IMR-90 (cell line): ENCODE measurements around the gene FFAR1. TPM values are rescaled to one million over a fixed set of nuclear protein-coding genes. Genes with fewer than 3 reads are reported as not detected.

Source experiments
- ATAC-seq: fragments of 200-7000 bp; cut with Tn5 transposase; 2 replicates; pipeline ENCODE4 v1.9.1; 2020; ENCODE audit warnings: low read depth, mild to moderate bottlenecking, moderate library complexity
- BruUV-seq: library from RNA; stranded (reverse); fragments of 400-500 nt; replicated peaks from 2 replicates; lab custom pipeline; 2021; lab: Mats Ljungman, UMichigan
- CTCF ChIA-PET: fragments of 300-600 bp; formaldehyde crosslinking; extraction: SDS; loops from one replicate; lab custom pipeline; 2021; ENCODE audit warnings: antibody characterized with exemption; lab: Yijun Ruan, JAX
- POLR2A ChIA-PET: fragments of 300-600 bp; sonication (Branson Sonifier 250); formaldehyde crosslinking; loops from one replicate; lab custom pipeline; 2022; ENCODE audit warnings: antibody characterized with exemption; ENCODE audit not compliant: unreplicated experiment; lab: Charles Lee
- DNase-seq: peaks from one replicate; pipeline ENCODE4 v3.0.0; 2013
- H2AFZ ChIP-seq: replicated peaks from 2 replicates; pipeline ENCODE3; 2013; ENCODE audit warnings: low read length, mild to moderate bottlenecking; ENCODE audit not compliant: poor library complexity
- H2AK5ac ChIP-seq: 2 replicates; pipeline ENCODE4 v1.6.1; 2013; ENCODE audit warnings: low read depth, low read length, inconsistent platforms
- H2AK9ac ChIP-seq: replicated peaks from 2 replicates; pipeline ENCODE3; 2013; ENCODE audit warnings: mild to moderate bottlenecking, low read depth, low read length, moderate library complexity; ENCODE audit not compliant: poor library complexity
- H2BK120ac ChIP-seq: 2 replicates; pipeline ENCODE4 v1.6.1; 2013; ENCODE audit warnings: low read depth, low read length, inconsistent platforms
- H2BK15ac ChIP-seq: 3 replicates; pipeline ENCODE4 v1.6.1; 2013; ENCODE audit warnings: low read depth, low read length, inconsistent platforms
- H2BK20ac ChIP-seq: 2 replicates; pipeline ENCODE4 v1.6.1; 2013; ENCODE audit warnings: low read depth, mild to moderate bottlenecking, inconsistent platforms, low read length, moderate library complexity
- H2BK5ac ChIP-seq: 2 replicates; pipeline ENCODE4 v1.6.1; 2013; ENCODE audit warnings: mild to moderate bottlenecking, low read depth, low read length, inconsistent platforms; ENCODE audit not compliant: poor library complexity, severe bottlenecking
- H3K14ac ChIP-seq: replicated peaks from 2 replicates; pipeline ENCODE4 v1.6.1; 2013; ENCODE audit warnings: low read depth, low read length, inconsistent platforms
- H3K18ac ChIP-seq: 2 replicates; pipeline ENCODE4 v1.6.1; 2013; ENCODE audit warnings: low read depth, low read length, control low read depth
- H3K23ac ChIP-seq: 2 replicates; pipeline ENCODE4 v1.6.1; 2013; ENCODE audit warnings: low read depth, low read length, inconsistent platforms
- H3K27ac ChIP-seq: 2 replicates; pipeline ENCODE4 v1.5.1; 2013; ENCODE audit warnings: mild to moderate bottlenecking, control low read depth, low read length; ENCODE audit not compliant: insufficient read depth
- H3K27me3 ChIP-seq: 2 replicates; pipeline ENCODE4 v1.6.1; 2013; ENCODE audit warnings: low read length; ENCODE audit not compliant: control insufficient read depth, insufficient read depth
- H3K36me3 ChIP-seq: 2 replicates; pipeline ENCODE4 v1.6.1; 2013; ENCODE audit warnings: low read length, mixed read lengths; ENCODE audit not compliant: control insufficient read depth, insufficient read depth
- H3K4ac ChIP-seq: 2 replicates; pipeline ENCODE4 v1.6.1; 2013; ENCODE audit warnings: low read depth, low read length, inconsistent platforms
- H3K4me1 ChIP-seq: 2 replicates; pipeline ENCODE4 v1.6.1; 2013; ENCODE audit warnings: low read length, mixed read lengths; ENCODE audit not compliant: control insufficient read depth, insufficient read depth
- H3K4me2 ChIP-seq: 2 replicates; pipeline ENCODE4 v1.6.1; 2013; ENCODE audit warnings: low read depth, mild to moderate bottlenecking, control low read depth, low read length, moderate library complexity
- H3K4me3 ChIP-seq: 2 replicates; pipeline ENCODE4 v1.5.1; 2013; ENCODE audit warnings: low read depth, mild to moderate bottlenecking, control low read depth, low read length, moderate library complexity; ENCODE audit not compliant: insufficient read depth
- H3K56ac ChIP-seq: 2 replicates; pipeline ENCODE4 v1.6.1; 2013; ENCODE audit warnings: low read length, inconsistent platforms; ENCODE audit not compliant: insufficient read depth; ENCODE audit errors: extremely low read depth
- H3K79me1 ChIP-seq, 2 experiments: 2 replicates each; pipeline ENCODE4 v1.6.1; 2013; ENCODE audit warnings: low read length in 2 of 2, inconsistent platforms in 1 of 2, low read depth in 1 of 2
- H3K9ac ChIP-seq: 2 replicates; pipeline ENCODE4 v1.6.1; 2013; ENCODE audit warnings: low read depth, low read length, control low read depth
- H3K9me1 ChIP-seq: 2 replicates; pipeline ENCODE4 v1.6.1; 2013; ENCODE audit warnings: low read length, inconsistent platforms; ENCODE audit not compliant: insufficient read depth
- H3K9me3 ChIP-seq: 2 replicates; pipeline ENCODE4 v1.6.1; 2013; ENCODE audit warnings: low read length; ENCODE audit not compliant: control insufficient read depth, insufficient read depth
- H4K20me1 ChIP-seq: 2 replicates; pipeline ENCODE4 v1.6.1; 2013; ENCODE audit warnings: low read length, inconsistent platforms; ENCODE audit not compliant: insufficient read depth
- H4K5ac ChIP-seq: 2 replicates; pipeline ENCODE4 v1.6.1; 2013; ENCODE audit warnings: mild to moderate bottlenecking, low read depth, low read length, control low read depth
- H4K8ac ChIP-seq, 2 experiments: 2 replicates each; pipeline ENCODE4 v1.6.1; 2013; ENCODE audit warnings: low read depth in 2 of 2, low read length in 2 of 2, control low read depth in 1 of 2, inconsistent platforms in 1 of 2
- H4K91ac ChIP-seq: 2 replicates; pipeline ENCODE4 v1.6.1; 2013; ENCODE audit warnings: low read depth, low read length, inconsistent platforms; ENCODE audit not compliant: insufficient read depth
- BHLHE40 ChIP-seq: fragments of 150-350 bp; IDR thresholded peaks from 2 replicates; pipeline ENCODE4 v1.6.1; 2016; ENCODE audit warnings: mild to moderate bottlenecking, low read depth, low read length
- RFX5 ChIP-seq: IDR thresholded peaks from 2 replicates; pipeline ENCODE4 v1.8.0; 2012; ENCODE audit warnings: low read depth, mild to moderate bottlenecking, low read length, moderate library complexity
- SMC3 ChIP-seq: fragments of 150-350 bp; IDR thresholded peaks from 2 replicates; pipeline ENCODE4 v1.6.1; 2016; ENCODE audit warnings: low read depth, mild to moderate bottlenecking, antibody characterized with exemption, low read length, moderate library complexity
- USF2 ChIP-seq: fragments of 150-350 bp; IDR thresholded peaks from 2 replicates; pipeline ENCODE4 v1.6.1; 2017; ENCODE audit warnings: mild to moderate bottlenecking, antibody characterized with exemption, low read length, low read depth
- WGBS, 2 experiments: methylation state at CpG; one replicate each; pipeline versions ENCODE4 v1.1.5 to v1.1.7; 2013; ENCODE audit warnings: missing lambda C conversion rate in 2 of 2; ENCODE audit not compliant: insufficient read length in 1 of 2; ENCODE audit errors: extremely low coverage in 2 of 2; 5-methylcytosine and 5-hydroxymethylcytosine counted together
- dilution Hi-C: fragments of 300-500 bp; cut with HindIII; formaldehyde crosslinking; loops from one replicate; pipeline ENCODE4 v1.14.3; 2018; ENCODE audit warnings: low sequenced_read_pairs; ENCODE audit not compliant: unreplicated experiment
- in situ Hi-C: fragments of 300-500 bp; cut with MboI; formaldehyde crosslinking; loops from 3 replicates; pipeline ENCODE4 v1.14.3; 2019; ENCODE audit warnings: low sequenced_read_pairs, inconsistent platforms, mixed read lengths
- intact Hi-C: fragments of 100-400 bp; cut with micrococcal nuclease; formaldehyde crosslinking; loops from 2 replicates; pipeline ENCODE4 v1.10.0; 2022
- polyA plus RNA-seq, 3 experiments: library from polyadenylated mRNA; depleted of rRNA; stranded (reverse); fragments of >200 nt; gene quantifications; 2 replicates each; pipeline ENCODE4 v1.2.3, GENCODE V29; 2012; ENCODE audit warnings: low replicate concordance in 1 of 3
- total RNA-seq: library from RNA; depleted of rRNA; stranded (reverse); fragments of >200 nt; gene quantifications from 2 replicates; pipeline ENCODE4 v1.2.3, GENCODE V29; 2012

The FFAR1 gene
- total and polyA plus RNA-seq, 2 of the 4 experiments (the other 2 are of a cell fraction): not detected

- Histone ChIP-seq H3K4me3 (no peak overlapping the region), H3K9ac (no peak overlapping the region), H3K27me3 (peaks cover 4% of the 10 kb centered on the region), H3K4ac (no peak overlapping the region), H3K23ac (no peak overlapping the region), H3K14ac (no peak overlapping the region), H3K4me1 (no peaks in the 10 kb centered on the region), H4K91ac (no peak overlapping the region), H2BK15ac (no peak overlapping the region), H2BK20ac (no peak overlapping the region), H3K36me3 (no peaks in the 10 kb centered on the region), H3K56ac (no peak overlapping the region), H3K9me3 (no peaks in the 10 kb centered on the region), H3K79me1 (no peaks in the 10 kb centered on the region), H4K8ac (no peak overlapping the region), H2BK120ac (no peak overlapping the region), H3K18ac (no peak overlapping the region), H4K5ac (no peak overlapping the region), H2AFZ (no peak overlapping the region), H3K9me1 (no peaks in the 10 kb centered on the region), H2AK5ac (no peak overlapping the region), H4K20me1 (no peaks in the 10 kb centered on the region), H3K27ac (no peak overlapping the region), H2BK5ac (no peak overlapping the region), H3K4me2 (no peak overlapping the region), H2AK9ac (no peak overlapping the region)
- ChIA-PET POLR2A (no interaction called here), CTCF (no interaction called here)
- in situ Hi-C loops (no loop called here), intact Hi-C loops (no loop called here), dilution Hi-C loops (no loop called here)
- WGBS, 2 experiments: 60% methylated on average over 1 of the region's 6 CpGs; no CpG with 5 or more reads in 1 of the 2 experiments
- BruUV-seq: no TSS peak
- DNase-seq (no peak), ATAC-seq (no peak)
- TF ChIP-seq USF2: no peak
- no peak for TF ChIP-seq RFX5
- no peak for TF ChIP-seq BHLHE40
- no peak for TF ChIP-seq SMC3
Observed at GRCh38 chr19:35305181-35305580, 42.5 kb upstream of the FFAR1 start.
